GM19455 (cell line): ENCODE measurements around the gene KLF13.

ENCODE experiments used
- ATAC-seq: cut with Tn5 transposase; IDR thresholded peaks from one replicate; pipeline ENCODE4 v1.9.1; 2021; ENCODE audit not compliant: unreplicated experiment

KLF13 gene

GRCh38 chr15:31298707-31299172 lies 27.9 kb upstream of the KLF13 start:
- no peak for ATAC-seq

GRCh38 chr15:31300208-31300661 lies 26.4 kb upstream of the KLF13 start:
- no peak for ATAC-seq

GRCh38 chr15:31300981-31301672 lies 25.5 kb upstream of the KLF13 start:
- ATAC-seq = no peak

- no peak for ATAC-seq
Measured at GRCh38 chr15:31301673-31301990, 25.0 kb upstream of the KLF13 start.

- ATAC-seq = no peak
Measured at GRCh38 chr15:31302029-31302657, 24.5 kb upstream of the KLF13 start.

- ATAC-seq = no peak
Measured at GRCh38 chr15:31302778-31303725, 23.6 kb upstream of the KLF13 start.

- ATAC-seq = no peak
Measured at GRCh38 chr15:31303726-31304648, 22.6 kb upstream of the KLF13 start.

GRCh38 chr15:31304751-31305365 lies 21.8 kb upstream of the KLF13 start:
- ATAC-seq = no peak

- no peak for ATAC-seq
Measured at GRCh38 chr15:31305375-31305774, 21.3 kb upstream of the KLF13 start.

GRCh38 chr15:31305796-31306425 lies 20.7 kb upstream of the KLF13 start:
- no peak for ATAC-seq

GRCh38 chr15:31306426-31307269 lies 20.0 kb upstream of the KLF13 start:
- no peak for ATAC-seq

- ATAC-seq = no peak
Measured at GRCh38 chr15:31307270-31308184, 19.1 kb upstream of the KLF13 start.

GRCh38 chr15:31308185-31308639 lies 18.4 kb upstream of the KLF13 start:
- ATAC-seq = no peak

- no peak for ATAC-seq
Measured at GRCh38 chr15:31309893-31310606, 16.6 kb upstream of the KLF13 start.

GRCh38 chr15:31311735-31312619 lies 14.7 kb upstream of the KLF13 start:
- ATAC-seq = no peak

- no peak for ATAC-seq
Measured at GRCh38 chr15:31313223-31313622, 13.4 kb upstream of the KLF13 start.
